AML-193 (cell line): ENCODE measurements around the gene ALKBH4.
"Not testable (repeated sequence)": the region's sequence is repeated elsewhere in the genome, so short reads cannot be mapped to it uniquely, and the experiment has no call there.

Source experiments
- DNase-seq, 2 experiments: peaks; one replicate each; lab custom pipeline; 2025; lab: John Stamatoyannopoulos, UW

ALKBH4 gene

DNA sequence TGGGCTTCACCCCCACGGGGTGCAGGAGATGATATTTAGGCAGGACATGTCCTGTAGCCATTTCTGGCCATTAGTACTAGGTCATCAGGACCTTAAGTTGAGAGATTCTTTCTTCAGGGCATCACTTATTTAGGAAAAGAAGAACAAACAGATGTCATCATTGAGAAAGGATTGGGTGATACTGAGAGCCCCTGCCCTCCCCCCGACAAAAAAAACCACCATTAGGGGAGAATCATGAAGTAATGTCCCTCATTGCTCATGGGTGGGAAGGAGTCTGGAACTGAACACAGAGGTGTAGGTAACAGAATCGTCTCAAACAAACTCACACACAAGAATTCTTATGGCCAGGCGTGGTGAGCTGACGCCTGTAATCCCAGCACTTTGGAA is 37.7 kb downstream of the ALKBH4 start:
- no peak for DNase-seq

DNA sequence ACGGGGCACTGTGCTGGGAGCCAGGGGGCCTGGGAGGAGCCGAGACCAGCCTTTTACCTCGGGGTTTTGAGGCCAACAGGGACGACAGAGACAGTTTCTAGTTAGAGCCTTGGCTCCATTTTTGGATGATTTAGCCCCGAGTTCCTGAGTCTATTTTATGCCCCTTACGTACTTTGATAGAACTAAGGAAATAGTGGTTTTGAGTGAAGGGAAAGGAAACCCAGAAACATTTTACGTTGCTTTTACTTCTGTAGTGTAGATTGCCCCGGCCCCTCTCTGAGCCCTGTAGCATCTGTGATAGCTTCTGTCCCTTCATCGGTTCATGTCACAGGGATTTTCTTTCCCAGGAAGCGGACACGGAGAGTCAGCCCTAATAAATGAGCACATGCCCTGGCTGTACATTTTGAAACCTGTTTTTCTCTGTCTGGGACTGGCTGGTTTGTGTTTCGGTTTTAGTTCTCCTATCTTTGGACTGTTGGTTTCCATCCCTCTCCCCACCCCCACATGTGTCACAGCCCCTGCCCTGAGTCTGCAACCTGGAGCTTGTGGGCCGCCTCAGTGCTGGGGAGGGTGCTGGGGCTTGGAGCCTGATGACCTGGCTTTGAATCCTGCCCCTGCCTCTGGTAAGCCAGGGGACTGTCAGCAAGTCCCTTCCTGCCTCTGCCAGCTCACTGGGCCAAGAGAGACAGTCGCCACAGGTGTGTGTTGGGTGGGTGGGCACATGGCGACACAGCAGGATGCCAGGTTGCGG is 38.2 kb downstream of the ALKBH4 start:
- DNase-seq = no peak

DNA sequence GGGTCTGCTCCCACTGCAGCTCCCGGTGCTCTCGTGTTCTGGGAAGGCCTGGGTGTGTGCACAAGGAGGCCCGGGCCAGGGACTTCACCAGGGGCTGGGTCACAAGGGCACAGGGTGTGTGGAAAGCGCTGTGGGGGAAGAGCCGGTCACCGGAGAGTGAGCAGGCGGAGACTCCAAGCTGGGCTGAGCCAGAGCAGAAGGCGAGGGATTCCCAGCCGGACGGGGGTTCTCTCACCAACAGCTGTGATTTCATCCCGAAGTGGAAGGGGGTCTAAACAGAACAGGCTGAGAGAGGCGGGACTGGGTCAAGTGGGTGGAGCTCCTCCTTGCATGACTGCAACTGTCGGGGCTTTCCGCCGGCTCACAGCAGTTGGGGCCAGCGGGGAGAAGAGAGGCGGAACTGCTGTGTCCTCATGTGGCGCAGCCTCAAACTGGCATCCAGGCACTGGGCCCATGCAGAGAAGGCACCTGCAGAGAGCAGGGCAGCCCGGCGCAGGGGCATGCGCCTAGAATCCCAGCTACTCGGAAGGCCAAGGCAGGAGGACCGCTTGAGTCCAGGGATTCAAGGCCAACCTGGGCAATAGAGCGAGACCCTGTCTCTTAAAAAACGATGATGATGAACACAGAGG is 38.9 kb downstream of the ALKBH4 start:
- DNase-seq = no peak

DNA sequence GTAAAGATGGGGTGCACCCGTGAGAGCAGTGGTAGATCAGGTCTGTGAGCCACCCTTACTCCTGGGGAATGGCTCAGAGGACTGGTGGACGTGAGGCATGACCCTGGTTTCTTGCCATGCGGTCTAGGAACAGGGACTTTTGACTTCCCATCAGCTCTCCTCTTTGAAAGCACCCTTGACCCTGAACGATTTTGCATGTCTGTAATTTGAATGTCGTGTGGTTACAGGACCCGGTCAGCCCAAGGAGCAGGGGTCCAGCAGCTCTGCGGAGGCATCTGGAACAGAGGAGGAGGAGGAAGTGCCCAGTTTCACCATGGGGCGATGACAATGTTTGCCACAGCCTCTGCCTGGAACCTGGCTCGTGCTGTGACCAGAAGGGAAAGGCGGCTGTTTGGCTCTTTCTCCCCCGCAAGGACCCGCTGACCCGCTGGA is 39.9 kb downstream of the ALKBH4 start:
- DNase-seq = no peak

DNA sequence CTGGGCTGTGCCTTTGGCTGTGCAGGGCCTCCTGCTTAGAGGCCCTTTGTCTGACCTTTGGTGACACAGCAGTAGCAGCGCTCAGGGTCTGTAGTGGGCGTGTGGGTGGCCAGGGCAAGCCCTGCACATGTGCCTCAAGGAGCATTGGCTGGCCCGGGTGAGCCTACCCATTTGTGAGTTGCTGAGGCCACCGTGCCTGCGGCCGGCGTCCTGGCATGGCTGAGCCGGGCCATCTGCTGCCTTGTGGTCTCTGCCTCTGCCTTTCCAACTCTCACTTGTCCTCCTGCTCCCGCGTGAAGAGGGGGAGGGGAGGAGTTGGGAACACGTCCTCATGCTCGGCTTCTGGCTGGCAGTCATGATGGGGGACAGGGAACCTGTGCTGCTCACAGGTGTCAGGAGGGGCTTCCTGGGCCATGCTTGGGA is 40.5 kb downstream of the ALKBH4 start:
- DNase-seq = no peak

DNA sequence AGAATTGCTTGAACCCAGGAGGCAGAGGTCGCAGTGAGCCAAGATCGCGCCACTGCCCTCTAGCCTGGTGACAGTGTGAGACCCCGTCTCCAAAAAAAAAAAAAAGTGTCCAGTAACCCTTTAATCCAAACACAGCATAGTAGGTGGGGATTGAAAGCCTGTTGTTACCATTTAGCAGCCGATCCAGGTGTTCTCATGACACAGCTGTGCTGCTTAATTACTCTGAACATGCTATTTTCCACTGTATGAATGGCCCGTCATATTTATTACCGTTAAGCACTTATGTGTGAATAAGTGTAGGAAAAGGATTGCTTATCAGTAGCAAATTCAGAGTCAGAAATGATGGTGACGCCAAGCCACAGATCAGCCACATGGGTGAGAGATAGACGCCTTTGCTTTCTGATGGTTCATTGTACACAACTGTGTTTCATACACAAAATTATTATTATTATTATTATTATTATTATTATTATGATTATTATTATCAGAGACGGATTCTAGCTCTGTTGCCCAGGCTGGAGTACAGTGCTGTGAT is 42.9 kb downstream of the ALKBH4 start:
- DNase-seq = no peak

DNA sequence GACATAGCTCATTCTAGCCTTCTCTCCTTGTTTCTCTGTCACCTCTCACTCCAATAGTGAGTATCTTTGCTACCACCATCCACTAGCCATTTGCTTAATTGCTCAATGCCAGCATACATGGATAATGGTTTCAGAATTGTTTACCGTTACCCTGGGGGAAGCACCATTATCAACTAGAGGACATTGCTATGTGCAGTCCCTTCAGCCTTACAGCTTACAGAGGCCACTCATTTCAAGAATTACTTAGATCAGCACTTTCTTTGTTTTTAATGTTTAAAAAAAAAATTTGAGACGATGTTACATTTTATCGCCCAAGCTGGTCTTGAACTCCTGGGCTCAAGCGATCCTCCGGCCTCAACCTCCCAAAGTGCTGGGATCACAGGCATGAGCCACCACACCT is 46.1 kb downstream of the ALKBH4 start:
- no peak for DNase-seq

DNA sequence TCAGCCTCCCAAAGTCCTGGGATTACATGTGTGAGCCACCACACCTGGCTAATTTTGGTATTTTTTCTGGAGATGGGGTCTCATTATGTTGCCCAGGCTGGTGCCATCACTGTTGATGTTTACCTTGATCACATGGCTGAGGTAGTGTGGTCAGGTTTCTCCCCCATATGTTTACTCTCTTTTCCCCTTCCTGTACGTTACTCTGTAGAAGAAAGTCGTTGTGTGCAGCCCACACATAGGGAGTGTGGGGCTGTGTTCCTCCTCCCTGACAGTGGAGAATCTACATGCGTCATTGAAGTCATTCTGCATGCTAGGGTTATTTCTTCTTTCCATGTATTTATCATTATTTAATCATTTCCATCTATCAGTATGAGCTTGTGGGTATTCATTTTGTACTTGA is 47.6 kb downstream of the ALKBH4 start:
- no peak for DNase-seq

DNA sequence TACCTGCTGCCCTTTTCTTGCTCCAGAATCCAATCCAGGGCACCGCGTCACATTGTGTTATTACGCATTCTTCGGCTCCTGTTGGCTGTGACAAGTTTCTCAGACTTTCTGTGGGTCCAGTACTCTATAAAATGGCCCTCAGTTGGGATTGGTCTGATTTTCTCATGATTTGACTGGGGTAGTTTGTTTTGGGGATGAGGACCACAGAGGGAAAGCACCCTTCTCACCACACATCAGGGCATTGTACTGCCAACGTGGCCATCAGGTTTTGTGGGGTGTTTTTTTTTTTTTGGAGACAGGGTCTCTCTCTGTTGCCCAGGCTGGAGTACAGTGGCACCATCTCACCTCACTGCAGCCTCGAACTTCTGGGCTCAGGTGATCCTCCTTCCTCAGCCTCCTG is 48.3 kb downstream of the ALKBH4 start:
- no peak for DNase-seq

DNA sequence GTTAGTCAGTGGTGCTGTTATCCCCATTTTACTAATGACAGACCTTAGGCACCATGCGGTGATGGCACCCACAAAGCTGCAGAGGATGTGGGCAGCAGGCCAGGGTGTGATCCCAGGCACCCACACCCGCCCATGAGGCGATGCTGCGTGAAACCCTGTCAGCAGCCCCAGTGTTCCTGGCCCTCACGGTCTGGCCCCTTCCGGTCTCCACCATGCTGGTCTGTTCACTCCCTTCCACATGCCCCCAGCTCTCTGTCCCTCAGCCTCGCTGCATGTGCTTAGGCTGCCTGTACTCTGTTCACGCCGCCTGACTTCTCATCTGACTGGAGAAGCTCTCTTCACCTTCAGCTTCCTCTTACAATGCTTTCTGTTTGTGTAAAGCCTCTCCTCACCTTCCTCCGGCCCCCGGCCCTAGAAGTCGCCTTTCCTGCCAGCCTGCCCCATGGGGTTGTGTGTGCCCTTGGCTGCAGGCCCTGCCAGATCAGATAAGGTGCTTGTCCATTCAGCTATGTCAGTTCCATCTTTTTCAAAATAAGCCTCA is 48.9 kb downstream of the ALKBH4 start:
- no peak for DNase-seq

DNA sequence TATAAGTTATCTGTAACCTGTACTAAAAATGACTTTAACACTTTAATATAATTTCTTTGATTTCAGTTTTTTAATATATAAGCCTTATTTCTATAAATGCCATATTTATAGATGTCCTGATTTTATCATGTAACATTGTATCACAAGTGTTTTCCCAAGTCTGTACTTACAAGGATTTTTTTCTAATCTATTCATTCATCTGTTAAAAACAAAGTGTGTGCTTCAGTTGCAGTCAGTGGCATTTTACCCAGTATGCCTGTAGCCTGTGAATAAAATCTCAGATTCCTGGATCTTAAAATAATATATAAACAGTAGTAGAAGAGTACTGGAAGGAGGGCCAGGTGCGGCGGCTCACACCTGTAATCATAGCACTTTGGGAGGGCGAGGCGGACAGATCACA is 51.1 kb downstream of the ALKBH4 start:
- no peak for DNase-seq

DNA sequence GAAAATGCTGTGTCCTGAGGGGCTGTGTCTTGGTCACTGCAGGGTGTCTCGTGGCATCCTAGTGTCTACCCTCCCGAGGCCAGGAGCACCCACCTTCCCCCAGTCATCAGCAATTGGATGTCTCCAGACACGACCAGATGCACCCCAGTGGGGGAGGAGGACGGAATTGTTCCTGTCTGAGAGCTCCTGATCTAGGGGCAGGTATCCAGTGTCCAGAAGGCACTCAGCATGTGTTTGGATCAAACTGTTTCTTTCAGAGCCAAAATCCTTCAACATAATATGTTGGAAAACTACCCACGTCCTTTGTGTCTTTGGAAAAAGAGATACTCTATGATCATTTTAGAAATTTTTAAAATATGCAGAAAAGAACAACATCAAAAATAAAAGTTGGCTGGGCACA is 51.6 kb downstream of the ALKBH4 start:
- DNase-seq = no peak

DNA sequence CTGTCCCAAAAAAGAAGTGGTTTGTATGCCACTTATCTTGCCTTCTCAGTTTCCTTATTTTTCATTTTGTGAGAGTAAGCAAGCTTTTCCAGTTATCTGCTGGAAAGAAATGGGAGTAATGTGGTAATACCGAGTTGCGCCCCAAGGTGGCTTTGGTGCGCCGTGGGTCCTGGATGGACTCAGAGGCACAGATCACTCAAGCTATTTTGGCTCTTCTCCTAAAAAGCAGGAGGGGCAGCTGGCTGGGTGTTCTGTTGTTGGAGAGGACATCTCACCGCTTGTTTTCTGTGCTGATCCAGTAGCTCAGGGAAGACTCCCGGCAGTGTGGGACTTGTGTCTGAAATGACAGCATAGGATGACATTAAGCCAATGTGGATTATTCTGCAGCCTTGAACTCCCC is 52.1 kb downstream of the ALKBH4 start:
- DNase-seq = peak in 1 of 2 experiments; percentile 7

DNA sequence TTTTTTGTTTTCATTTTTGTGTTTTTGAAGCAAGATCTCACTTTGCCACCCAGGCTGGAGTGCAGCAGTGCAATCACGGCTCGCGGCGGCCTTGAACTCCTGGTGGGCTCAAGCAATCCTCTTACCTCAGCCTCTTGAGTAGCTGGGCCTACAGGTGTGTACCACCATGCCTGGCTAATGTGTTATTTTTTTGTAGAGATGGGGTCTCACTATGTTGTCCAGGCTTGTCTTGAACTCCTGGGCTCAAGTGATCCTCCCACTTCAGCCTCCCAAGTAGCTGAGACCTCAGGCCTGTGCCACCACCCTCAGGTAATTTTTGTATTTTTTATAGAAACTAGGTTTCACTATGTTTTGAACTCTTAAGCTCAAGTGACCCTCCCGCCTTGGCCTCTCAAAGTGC is 53.7 kb downstream of the ALKBH4 start:
- DNase-seq = no peak

DNA sequence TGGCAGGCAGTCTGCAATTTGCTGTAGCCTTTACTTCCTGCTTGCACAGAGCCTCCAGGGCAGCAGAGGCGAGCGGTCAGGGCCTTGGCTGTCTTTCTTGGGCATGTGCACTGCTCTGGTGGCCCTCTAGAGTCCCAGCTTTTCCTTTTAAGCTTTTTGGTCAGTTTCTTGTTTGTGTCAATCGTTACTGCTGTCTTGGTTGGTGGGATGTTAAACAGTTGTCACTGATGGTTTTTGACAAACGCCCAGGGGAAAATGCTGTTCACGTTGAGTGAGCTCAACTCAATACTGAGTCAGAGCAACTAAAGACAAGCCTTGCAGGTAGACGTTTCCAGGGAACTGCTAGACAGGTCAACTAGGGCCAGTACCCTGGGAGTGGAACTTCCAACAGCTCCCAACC is 54.5 kb downstream of the ALKBH4 start:
- DNase-seq = no peak

DNA sequence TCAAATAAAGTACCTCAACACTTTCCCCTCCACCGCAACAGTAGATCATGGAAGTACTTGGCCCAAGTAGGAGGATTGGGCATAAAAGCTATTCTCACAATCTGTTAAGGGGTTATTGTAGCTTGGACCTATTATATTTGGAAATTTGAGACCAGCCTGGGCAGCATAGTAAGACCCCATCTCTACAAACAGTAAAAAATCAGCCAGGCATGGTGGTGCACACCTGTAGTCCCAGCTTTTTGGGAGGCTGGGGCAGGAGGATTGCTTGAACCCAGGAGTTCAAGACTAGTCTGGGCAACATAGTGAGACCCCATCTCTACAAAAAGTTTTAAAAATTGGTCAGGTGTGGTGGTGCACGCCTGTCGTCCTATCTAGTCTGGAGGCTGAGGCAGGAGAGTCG is 55.3 kb downstream of the ALKBH4 start:
- no peak for DNase-seq

DNA sequence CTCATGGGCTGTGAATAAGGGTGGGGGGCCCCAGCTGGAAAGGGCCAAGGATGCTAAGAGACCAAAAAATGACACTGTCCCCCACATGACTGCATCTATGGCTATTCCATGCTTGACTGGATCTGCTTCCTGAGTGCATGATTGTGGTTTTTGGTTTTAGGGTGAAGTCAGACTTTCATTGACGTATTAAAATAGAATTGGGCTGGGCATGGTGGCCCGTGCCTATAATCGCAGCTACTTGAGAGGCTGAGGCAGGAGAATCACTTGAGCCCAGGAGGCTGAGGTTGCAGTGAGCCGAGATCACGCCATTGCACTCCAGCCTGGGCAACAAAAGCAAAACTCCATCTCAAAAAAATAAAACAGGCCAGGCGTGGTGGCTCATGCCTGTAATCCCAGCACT is 56.1 kb downstream of the ALKBH4 start:
- DNase-seq = not testable (repeated sequence)

DNA sequence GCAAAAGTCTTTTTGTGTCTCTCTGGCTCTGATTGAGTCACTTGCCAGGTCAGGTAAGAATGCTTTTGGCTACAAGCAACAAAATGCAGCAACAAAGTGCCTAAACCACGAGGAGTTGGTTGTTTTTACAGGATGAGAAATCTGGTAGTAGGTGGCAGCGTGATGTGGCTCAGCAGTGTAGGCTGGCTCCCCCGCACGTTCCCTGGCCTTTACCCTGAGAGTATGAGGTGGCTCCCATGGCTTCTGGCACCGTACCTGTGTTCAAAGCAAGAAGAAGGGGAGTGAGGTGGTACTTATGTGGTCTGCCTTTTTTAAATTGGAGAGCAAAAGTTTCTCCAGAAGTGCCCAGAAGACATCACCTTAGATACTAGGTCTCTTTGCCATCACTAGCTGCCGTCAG is 56.8 kb downstream of the ALKBH4 start:
- no peak for DNase-seq
